Retina (tissue), 1 donor: ENCODE results near the gene PTPRK.

Experiments used
- DNase-seq: peaks from one replicate; pipeline ENCODE4 v3.0.0-alpha.2; 2016

PTPRK gene

GRCh38 chr6:128379577-128379976 is 140.8 kb downstream of the PTPRK start:
- no peak for DNase-seq

- no peak for DNase-seq
These were observed 143.4 kb downstream of the PTPRK start for GRCh38 chr6:128376952-128377503.

GRCh38 chr6:128371136-128371535 is 149.3 kb downstream of the PTPRK start:
- no peak for DNase-seq

- DNase-seq: no peak
These were observed 150.3 kb downstream of the PTPRK start for GRCh38 chr6:128370072-128370471.

GRCh38 chr6:128368213-128368944 is 152.0 kb downstream of the PTPRK start:
- no peak for DNase-seq

- DNase-seq: no peak
These were observed 153.0 kb downstream of the PTPRK start for GRCh38 chr6:128367437-128367836.

- no peak for DNase-seq
These were observed 154.8 kb downstream of the PTPRK start for GRCh38 chr6:128365520-128366160.

GRCh38 chr6:128364766-128365519 is 155.5 kb downstream of the PTPRK start:
- no peak for DNase-seq

GRCh38 chr6:128363020-128363813 is 157.2 kb downstream of the PTPRK start:
- DNase-seq: peak; percentile 30

- DNase-seq: no peak
These were observed 159.0 kb downstream of the PTPRK start for GRCh38 chr6:128361378-128361777.

GRCh38 chr6:128358244-128358776 is 162.1 kb downstream of the PTPRK start:
- no peak for DNase-seq

GRCh38 chr6:128357392-128358130 is 162.8 kb downstream of the PTPRK start:
- no peak for DNase-seq

GRCh38 chr6:128352366-128352765 is 168.0 kb downstream of the PTPRK start:
- DNase-seq: no peak

- DNase-seq: no peak
These were observed 169.2 kb downstream of the PTPRK start for GRCh38 chr6:128351255-128351514.

GRCh38 chr6:128350416-128351254 is 169.8 kb downstream of the PTPRK start:
- no peak for DNase-seq

GRCh38 chr6:128347123-128347522 is 173.3 kb downstream of the PTPRK start:
- no peak for DNase-seq

- DNase-seq: peak; percentile 11
These were observed 173.8 kb downstream of the PTPRK start for GRCh38 chr6:128346569-128346968.

GRCh38 chr6:128345278-128345677 is 175.1 kb downstream of the PTPRK start:
- no peak for DNase-seq

GRCh38 chr6:128343706-128344105 is 176.7 kb downstream of the PTPRK start:
- DNase-seq: no peak

GRCh38 chr6:128339635-128340450 is 180.6 kb downstream of the PTPRK start:
- no peak for DNase-seq
